ENCODE data around the gene KIF4B.
A peak's percentile ranks its signal among the peaks of the same experiment; 100 is the strongest.
"Not testable (repeated sequence)": the region's sequence is repeated elsewhere in the genome, so short reads cannot be mapped to it uniquely, and the experiment has no call there.

The KIF4B gene

GRCh38 chr5:155013526-155013925 is at the start of gene KIF4B:
TSS of gene KIF4B (plus strand) at chr5:155013755. CDS start at chr5:155013860, 105 bp downstream.
- DNase-seq, result no peak

- DNase-seq, result no peak
Observed at GRCh38 chr5:154966081-154966841, 47.3 kb upstream of the KIF4B start.

GRCh38 chr5:154966874-154967273 is 46.7 kb upstream of the KIF4B start:
- DNase-seq, result no peak

GRCh38 chr5:154967421-154968024 is 46.0 kb upstream of the KIF4B start:
- no peak for DNase-seq

- DNase-seq, result no peak
Observed at GRCh38 chr5:154968953-154969352, 44.6 kb upstream of the KIF4B start.

GRCh38 chr5:154970759-154971158 is 42.8 kb upstream of the KIF4B start:
- no peak for DNase-seq

- no peak for DNase-seq
Observed at GRCh38 chr5:154971501-154971900, 42.1 kb upstream of the KIF4B start.

GRCh38 chr5:154972476-154973080 is 41.0 kb upstream of the KIF4B start:
- peak; percentile 5 for DNase-seq

- not testable (repeated sequence) for DNase-seq
Observed at GRCh38 chr5:154976082-154976481, 37.5 kb upstream of the KIF4B start.

- no peak for DNase-seq
Observed at GRCh38 chr5:154977409-154977808, 36.1 kb upstream of the KIF4B start.

GRCh38 chr5:154978294-154978693 is 35.3 kb upstream of the KIF4B start:
- not testable (repeated sequence) for DNase-seq

- no peak for DNase-seq
Observed at GRCh38 chr5:154984946-154985516, 28.5 kb upstream of the KIF4B start.

- no peak for DNase-seq
Observed at GRCh38 chr5:154986151-154986550, 27.4 kb upstream of the KIF4B start.

GRCh38 chr5:154989626-154990025 is 23.9 kb upstream of the KIF4B start:
- no peak for DNase-seq

- no peak for DNase-seq
Observed at GRCh38 chr5:154993461-154993860, 20.1 kb upstream of the KIF4B start.

- DNase-seq, result no peak
Observed at GRCh38 chr5:154995679-154996078, 17.9 kb upstream of the KIF4B start.

- no peak for DNase-seq
Observed at GRCh38 chr5:154997746-154998145, 15.8 kb upstream of the KIF4B start.

GRCh38 chr5:154999865-155000264 is 13.7 kb upstream of the KIF4B start:
- no peak for DNase-seq

- no peak for DNase-seq
Observed at GRCh38 chr5:155001523-155001922, 12.0 kb upstream of the KIF4B start.

GRCh38 chr5:155002722-155003121 is 10.8 kb upstream of the KIF4B start:
- DNase-seq, result not testable (repeated sequence)

- peak; percentile 56 for DNase-seq
Observed at GRCh38 chr5:155004138-155004744, 9.3 kb upstream of the KIF4B start.

- DNase-seq, result not testable (repeated sequence)
Observed at GRCh38 chr5:155006265-155006664, 7.3 kb upstream of the KIF4B start.

- DNase-seq, result no peak
Observed at GRCh38 chr5:155008669-155009068, 4.9 kb upstream of the KIF4B start.

Measured in activated CD4-positive, alpha-beta T cell treated with anti-CD3 and anti-CD28 coated beads for 48 hours (primary cell).